T1000 (cell line): ENCODE data around the gene YTHDF1.
"Not testable (repeated sequence)": the region's sequence is repeated elsewhere in the genome, so short reads cannot be mapped to it uniquely, and the experiment has no call there.

Experiments
- DNase-seq: peaks from one replicate; lab custom pipeline; 2025; ENCODE audit warnings: mixed read lengths; lab: John Stamatoyannopoulos, UW

The YTHDF1 gene

GRCh38 chr20:63216041-63216848 is at the start of gene YTHDF1:
Gene YTHDF1 (minus strand): TSS chr20:63216131. CDS start chr20:63215892, 239 bp downstream.
- DNase-seq = peak; percentile 78

GRCh38 chr20:63264519-63264918 is 48.6 kb upstream of the YTHDF1 start:
- DNase-seq = no peak

GRCh38 chr20:63264000-63264399 is 48.1 kb upstream of the YTHDF1 start:
- DNase-seq = no peak

GRCh38 chr20:63262836-63263235 is 46.9 kb upstream of the YTHDF1 start:
- DNase-seq = no peak

GRCh38 chr20:63261795-63262528 is 46.0 kb upstream of the YTHDF1 start:
- no peak for DNase-seq

- DNase-seq = no peak
Measured at GRCh38 chr20:63261060-63261794, 45.3 kb upstream of the YTHDF1 start.

- no peak for DNase-seq
Measured at GRCh38 chr20:63260521-63260920, 44.6 kb upstream of the YTHDF1 start.

GRCh38 chr20:63259734-63260460 is 44.0 kb upstream of the YTHDF1 start:
- no peak for DNase-seq

- no peak for DNase-seq
Measured at GRCh38 chr20:63258781-63259180, 42.9 kb upstream of the YTHDF1 start.

GRCh38 chr20:63257629-63258028 is 41.7 kb upstream of the YTHDF1 start:
- DNase-seq = no peak

- no peak for DNase-seq
Measured at GRCh38 chr20:63256954-63257353, 41.0 kb upstream of the YTHDF1 start.

GRCh38 chr20:63255931-63256704 is 40.2 kb upstream of the YTHDF1 start:
- DNase-seq = no peak

GRCh38 chr20:63254606-63255384 is 38.9 kb upstream of the YTHDF1 start:
- DNase-seq = no peak

- no peak for DNase-seq
Measured at GRCh38 chr20:63254232-63254605, 38.3 kb upstream of the YTHDF1 start, which contains the start of gene NKAIN4. Gene NKAIN4 (minus strand): TSS chr20:63254463. CDS start chr20:63254450, 13 bp downstream.

- DNase-seq = no peak
Measured at GRCh38 chr20:63253438-63254231, 37.7 kb upstream of the YTHDF1 start.

GRCh38 chr20:63253065-63253437 is 37.1 kb upstream of the YTHDF1 start:
- DNase-seq = no peak

- DNase-seq = no peak
Measured at GRCh38 chr20:63252284-63252711, 36.4 kb upstream of the YTHDF1 start.

GRCh38 chr20:63251350-63251749 is 35.4 kb upstream of the YTHDF1 start:
- DNase-seq = not testable (repeated sequence)

- DNase-seq = no peak
Measured at GRCh38 chr20:63249891-63250290, 34.0 kb upstream of the YTHDF1 start.
